NK-92 (cell line): ENCODE measurements around the gene TGFB3.
"Not testable (repeated sequence)": the region's sequence is repeated elsewhere in the genome, so short reads cannot be mapped to it uniquely, and the experiment has no call there.

Source experiments
- DNase-seq: peaks from one replicate; lab custom pipeline; 2025; ENCODE audit not compliant: unreplicated experiment; lab: John Stamatoyannopoulos, UW

TGFB3 gene

DNA sequence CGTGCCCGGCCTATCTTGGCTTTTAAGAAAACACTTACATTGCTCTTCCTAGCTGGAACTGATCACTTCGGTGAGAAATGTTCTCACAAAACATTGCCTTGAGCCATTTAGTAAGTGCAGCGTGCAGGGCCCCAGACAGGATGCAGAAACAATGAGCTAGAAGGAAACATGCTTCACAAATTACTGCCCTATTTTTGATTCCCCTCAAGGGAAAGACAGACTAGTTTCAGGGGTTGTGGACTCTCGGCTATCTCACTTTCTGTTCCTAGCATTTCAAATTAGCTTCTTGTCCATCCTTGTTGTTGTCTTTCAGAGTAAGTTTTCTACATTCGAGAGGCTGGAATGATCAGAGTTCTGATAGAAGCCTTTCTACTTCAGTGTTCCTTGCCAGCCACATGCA, 21.6 kb downstream of the TGFB3 start:
- no peak for DNase-seq

DNA sequence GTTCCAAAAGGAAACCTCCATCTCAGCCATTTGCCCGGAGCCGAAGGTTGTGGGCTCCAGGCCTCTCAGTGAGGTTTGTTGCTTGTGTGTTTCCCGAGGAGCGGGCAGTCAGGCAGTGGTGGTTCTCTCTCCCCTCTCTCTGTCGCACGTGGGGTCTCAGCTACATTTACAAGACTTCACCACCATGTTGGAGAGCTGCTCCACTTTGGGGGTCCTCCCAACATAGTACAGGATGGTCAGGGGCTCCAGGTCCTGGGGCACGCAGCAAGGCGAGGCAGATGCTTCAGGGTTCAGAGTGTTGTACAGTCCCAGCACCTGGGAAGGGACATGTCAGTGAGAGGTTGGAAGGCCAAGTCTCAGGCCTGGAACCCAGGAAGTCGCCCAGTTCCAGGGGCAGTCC, 22.8 kb downstream of the TGFB3 start:
- no peak for DNase-seq

DNA sequence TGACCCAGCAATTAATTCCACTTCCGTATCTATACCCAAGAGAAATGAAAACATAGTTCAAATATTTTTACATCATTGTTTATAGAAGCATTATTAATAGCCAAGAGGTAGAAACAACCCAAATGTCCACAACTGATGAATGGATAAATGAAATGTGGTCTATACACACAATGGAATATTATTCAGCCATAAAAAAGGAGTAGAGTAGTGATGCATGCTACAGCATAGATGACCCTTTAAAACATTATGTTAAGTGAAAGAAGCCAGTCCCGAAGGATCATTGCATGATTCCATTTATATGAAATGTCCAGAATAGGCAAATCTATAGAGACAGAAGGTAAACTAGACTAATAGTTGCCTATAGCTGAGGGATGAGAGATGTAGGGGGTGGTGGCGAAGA, 29.3 kb downstream of the TGFB3 start:
- DNase-seq: no peak

DNA sequence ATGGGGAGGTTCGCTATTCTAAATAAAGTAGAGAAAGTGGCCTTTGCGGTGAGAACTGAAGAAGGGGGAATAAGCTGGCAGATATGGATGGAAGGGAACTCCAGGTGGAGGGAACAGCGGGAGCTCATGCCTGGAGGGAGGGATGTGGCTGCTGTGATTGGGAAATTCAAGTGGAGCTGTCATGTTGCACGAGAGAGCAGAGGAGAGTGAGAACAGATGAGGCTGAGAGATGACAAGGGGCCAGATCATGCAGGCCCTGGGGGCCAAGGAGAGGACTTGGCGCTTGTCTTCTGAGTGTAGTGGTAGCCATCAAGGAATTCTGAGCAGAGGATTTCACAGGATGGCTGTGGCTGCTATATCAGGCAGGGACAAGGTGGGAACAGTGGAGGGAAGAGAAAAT, 35.0 kb downstream of the TGFB3 start:
- no peak for DNase-seq

DNA sequence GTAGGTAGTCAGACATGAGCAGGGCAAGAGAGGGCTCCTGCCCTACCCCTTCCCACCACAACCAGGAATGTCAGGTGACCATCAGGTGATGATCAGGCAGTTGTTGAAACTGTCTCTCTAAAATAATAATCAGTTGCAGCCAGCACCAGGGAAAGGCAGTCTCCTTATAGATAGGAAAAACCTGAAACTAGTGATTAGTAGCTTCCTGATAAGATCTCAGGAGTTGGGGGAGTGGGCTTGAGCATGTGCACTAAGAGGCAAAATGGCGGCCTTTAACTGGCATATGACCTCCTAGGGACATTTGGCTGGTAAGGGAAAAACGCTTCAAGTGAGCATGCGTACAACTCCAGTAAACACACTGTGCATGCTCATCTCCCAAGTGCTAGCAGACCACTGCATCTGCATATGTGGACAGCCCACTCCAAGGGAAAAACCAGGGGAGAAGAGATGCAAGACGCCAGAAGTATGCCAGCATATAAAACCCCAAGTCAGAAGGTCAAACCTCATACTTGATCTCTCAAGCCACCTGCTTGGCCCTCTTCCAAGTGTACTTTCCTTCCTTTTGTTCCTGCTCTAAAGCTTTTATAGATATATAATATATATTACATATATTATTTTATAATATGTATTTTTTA, 37.1 kb downstream of the TGFB3 start:
- DNase-seq: no peak

DNA sequence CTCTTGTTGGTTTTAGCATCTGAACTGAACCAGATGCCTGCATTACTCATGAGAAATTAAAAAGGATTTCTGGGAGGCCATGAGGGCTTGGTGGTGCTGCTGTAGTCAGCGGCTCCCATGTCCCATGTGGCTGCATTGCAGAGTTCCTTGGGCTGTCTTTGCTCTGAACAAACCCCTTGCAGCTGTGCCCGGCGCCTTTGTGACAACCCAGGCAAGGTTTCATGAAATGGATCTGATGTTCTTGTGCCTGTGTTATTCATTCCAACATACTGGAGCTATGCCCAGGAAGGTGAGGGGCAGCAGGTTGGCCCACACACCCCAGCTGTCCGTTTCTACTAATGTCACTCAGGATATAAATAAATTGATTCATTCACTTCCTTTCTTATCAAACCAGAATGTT, 40.8 kb downstream of the TGFB3 start:
- no peak for DNase-seq

DNA sequence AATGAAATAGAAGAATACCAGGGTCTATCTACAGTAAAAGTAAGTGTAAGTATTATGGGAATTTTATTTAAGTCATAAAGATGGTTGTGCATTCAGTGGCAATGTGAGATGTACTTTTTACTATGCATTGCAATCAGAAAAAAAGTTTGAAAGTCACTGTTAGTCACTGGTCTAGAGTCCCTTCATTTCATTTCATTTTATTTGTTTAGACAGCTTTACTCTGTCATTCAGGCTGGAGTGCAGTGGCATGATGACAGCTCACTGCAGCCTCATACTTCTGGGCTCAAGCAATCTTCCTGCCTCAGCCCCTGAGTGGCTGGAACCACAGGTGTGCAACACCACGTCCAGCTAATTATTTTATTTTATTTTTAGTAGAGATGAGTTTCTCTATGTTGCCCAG, 42.6 kb downstream of the TGFB3 start:
- DNase-seq: no peak

DNA sequence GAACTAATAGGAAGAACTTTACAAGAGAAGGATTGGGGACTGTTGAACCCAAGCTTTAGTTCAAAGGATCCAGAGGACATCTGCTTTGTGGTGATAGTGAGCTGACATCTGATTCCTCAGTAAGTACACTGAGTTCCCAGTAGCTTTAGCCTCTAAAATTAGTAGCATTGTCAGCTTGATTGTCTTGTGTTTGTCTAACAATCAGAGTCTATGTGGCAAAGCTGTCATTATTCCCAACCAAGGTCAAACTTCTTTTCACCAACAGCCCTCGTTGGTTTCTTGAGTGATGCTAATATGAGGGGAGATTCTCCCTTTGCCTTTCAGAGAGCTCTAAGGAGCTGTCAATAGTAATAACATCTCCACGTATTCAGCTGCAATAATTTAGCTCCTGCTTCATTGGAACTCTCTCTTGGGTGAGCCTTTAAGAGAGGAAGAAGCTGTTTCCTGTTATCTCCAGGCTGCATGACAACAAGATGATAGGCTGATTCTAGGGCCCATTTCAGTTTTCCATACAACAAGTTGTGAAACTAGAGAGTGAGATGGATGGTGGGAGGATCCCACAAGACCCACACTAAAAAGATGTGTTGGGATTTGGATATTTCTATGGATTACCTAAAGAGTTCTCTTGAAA, 46.7 kb downstream of the TGFB3 start:
- DNase-seq: no peak

DNA sequence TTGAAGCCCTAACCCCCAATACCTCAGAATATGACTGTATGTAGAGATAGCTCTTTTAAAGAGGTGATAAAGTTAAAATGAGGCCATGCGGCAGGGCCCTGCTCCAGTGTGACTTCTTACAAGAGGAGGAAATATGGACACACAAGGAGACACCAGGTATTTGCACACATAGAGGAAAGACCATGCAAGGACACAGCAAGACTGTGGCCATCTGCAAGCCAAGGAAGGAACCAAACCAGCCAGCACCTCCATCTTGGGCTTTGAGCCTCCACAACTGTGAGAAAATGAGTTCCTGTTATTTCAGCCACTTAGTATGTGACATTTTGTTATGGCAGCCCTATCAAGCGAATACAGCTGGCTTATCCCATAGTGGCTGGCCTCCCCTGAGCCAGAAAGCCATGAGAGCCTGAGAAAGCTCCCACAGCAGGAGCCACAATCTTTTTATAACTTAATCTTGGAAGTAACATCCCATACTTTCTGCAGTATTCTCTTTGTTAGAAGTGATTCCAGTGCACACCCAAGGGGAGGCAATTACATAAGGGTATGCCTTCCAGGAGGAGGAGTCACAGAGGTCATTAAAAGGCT, 48.0 kb downstream of the TGFB3 start:
- no peak for DNase-seq

DNA sequence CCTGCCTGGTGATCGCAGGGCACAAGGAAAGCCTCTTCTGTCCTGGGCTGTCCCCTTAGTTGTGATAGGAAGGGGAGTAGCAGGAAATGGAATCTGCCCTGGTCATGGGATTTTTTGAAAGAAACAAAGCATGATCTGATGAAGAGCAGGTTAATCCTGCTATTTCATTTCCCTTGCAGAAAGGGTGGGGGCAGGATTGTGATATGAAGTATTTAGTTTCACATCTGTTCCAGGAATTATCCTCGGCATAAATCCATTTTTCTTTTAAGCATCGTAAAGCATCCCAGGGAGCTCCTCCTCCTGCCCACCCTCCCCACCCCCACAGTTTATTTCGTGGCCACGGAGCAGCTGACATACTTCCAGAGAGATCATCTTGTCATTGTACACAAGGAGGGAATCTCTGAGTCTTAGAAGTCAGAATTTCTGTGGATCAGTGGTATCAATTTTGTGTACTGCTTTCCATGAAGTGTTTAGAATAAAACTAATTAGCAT, 53.1 kb downstream of the TGFB3 start:
- no peak for DNase-seq

DNA sequence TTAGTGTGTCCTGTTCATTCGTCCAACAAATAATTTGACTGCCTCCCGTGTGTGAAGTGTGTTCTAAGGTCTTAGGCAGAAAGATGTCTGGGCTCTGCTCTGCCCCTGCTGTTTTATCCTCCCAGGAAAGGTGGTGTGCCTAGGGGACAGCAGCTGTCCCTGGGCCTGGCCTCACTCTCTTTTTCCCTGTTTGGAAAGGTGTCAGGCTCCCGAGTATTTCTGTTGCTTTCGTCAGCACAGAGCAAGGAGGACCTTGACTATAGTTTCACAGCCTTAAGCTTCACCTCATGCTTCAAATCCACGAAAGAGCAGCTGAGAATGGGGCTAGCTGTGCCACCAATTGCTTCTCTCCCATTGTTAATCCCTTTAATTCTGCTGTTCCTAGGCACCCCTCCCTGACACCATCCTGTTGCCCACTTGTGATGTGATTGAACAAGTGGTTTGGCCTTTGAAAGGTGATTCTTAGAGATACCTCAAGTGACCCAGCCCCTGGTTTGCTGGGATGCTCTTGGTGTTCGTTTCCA, 54.2 kb downstream of the TGFB3 start:
- no peak for DNase-seq

DNA sequence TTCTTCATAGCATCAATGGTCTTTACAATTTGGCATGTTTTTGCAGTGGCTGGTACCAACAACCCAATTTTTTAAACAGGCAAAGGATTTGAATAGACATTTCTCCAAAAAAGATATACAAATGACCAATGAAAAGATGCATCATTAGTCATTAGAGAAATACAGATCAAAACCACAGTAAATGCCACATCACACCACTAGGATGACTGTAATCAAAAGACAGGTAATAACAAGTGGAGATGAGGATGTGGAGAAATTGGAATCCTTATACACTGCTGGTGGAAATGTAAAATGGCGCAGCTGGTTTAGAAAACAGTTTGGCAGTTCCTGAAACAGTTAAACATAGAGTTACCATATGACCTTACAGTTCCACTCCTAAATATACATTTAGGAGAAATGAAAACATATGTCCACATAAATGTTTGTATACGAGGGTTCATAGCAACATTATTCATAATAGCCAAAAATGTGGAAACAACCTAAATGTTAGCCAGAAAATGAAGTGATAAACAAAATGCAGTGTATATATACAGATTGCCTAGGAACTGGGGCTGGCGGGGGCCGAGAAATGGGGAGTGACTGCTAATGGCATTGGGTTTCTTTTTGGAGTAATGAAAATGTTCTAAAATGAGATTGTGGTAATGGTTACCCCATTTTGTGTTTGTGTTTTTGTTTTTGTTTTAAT, 55.2 kb downstream of the TGFB3 start:
- DNase-seq: no peak

DNA sequence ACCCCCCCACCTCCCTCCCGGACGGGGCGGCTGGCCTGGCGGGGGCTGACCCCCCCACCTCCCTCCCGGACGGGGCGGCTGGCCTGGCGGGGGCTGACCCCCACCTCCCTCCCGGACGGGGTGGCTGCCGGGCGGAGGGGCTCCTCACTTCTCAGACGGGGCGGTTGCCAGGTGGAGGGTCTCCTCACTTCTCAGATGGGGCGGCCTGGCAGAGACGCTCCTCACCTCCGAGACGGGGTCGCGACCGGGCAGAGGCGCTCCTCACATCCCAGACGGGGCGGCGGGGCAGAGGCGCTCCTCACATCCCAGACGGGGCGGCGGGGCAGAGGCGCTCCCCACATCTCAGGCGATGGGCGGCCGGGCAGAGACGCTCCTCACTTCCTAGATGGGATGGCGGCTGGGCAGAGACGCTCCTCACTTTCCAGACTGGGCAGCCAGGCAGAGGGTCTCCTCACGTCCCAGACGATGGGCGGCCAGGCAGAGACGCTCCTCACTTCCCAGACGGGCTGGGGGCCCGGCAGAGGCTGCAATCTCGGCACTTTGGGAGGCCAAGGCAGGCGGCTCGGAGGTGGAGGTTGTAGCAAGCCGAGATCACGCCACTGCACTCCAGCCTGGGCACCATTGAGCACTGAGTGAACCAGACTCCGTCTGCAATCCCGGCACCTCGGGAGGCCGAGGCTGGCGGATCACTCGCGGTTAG, 56.5 kb downstream of the TGFB3 start:
- not testable (repeated sequence) for DNase-seq

DNA sequence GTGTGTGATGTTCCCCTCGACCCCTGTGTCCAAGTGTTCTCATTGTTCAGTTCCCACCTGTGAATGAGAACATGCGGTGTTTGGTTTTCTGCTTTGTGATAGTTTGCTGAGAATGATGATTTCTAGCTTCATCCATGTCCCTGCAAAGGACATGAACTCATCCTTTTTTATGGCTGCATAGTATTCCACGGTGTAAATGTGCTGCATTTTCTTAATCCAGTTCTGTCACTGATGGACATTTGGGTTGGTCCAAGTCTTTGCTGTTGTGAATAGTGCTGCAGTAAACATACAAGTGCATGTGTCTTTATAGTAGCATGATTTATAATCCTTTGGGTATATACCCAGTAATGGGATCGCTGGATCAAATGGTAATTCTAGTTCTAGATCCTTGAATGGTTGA, 61.4 kb downstream of the TGFB3 start:
- DNase-seq: not testable (repeated sequence)

DNA sequence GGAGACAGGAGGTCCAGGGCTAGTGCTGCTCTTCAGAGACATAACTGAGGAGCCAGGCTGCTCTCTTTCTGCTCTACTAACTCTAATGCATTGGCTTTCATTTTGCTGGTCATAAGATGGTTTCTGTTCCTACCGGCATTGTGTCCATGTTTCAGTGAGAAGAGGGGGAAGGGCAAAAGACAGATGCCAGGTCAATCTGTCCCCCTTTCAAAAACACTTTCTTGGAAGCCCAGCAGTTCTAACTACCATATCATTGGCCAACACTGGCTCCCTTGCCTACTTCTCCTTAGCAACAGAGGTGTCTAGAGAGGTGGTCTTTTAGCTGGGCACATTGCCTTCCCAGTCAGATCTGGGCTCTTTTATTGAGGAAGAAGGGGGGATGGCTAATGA, 63.9 kb downstream of the TGFB3 start:
- no peak for DNase-seq

DNA sequence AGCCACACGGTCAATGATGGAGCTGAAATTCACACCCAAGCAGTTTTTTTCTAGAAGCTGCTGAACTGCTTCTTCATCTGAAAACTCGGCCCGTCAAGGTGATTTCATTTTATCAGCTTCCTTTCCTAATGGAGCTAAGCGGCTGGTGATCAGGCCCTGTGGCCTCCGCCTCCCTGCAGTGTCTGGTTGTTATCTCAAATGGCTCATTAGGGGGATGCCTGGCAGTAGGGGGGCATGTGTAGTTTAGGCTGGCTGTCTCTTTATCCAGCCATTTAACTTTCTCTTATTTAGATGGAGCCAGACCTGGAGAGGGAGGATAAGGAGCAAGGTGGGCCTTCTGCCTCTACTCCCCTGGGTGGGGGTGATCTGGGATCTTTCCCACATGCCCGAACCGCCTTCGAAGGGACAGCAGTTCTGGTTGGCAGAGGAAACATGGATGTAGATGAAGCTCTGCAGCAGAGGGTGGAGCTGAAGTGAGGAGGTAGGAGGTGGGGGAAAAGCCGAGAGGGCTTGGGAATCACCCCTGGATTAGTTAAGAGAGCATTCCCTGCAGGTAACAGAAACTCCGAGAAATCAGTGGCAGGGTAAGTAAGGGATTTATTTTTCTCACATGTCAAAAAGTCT, 64.4 kb downstream of the TGFB3 start:
- DNase-seq: no peak

DNA sequence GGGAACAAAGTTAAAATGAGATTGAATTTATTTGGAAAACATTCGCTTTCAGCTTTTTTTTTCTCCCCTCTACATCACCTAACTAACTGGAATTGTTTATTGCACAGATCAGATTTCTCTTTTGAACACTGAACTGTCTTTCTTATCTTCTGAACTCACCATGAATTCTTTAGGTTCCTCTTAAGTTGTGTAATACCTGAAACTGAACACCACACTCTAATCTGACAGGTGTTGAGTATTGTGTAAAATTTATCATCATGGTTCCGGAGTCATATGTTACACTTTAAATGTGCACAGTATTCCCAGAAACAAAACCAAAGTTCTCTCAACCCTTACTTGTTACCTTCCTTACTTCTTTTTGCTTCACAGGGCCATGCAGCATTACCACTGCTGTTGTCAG, 66.8 kb downstream of the TGFB3 start:
- no peak for DNase-seq

DNA sequence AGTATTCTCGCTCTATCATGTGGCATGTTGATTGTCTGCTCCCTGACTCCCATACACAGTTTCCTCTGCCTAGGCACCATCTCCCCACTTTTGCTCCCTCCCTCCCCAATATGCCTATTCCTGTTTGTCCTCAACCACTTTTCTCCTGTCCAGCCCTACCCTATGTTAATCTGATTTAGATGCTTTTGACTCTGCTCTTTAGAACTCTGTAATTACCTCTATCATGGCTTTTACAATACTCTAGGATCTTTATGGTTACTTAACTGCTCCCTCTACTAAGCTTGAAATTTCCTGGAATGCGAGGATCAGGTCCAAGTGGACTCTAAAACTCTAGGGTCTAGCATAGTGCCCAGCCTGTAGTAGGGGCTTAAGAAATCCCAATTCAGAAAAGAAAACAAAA, 68.6 kb downstream of the TGFB3 start:
- DNase-seq: no peak

DNA sequence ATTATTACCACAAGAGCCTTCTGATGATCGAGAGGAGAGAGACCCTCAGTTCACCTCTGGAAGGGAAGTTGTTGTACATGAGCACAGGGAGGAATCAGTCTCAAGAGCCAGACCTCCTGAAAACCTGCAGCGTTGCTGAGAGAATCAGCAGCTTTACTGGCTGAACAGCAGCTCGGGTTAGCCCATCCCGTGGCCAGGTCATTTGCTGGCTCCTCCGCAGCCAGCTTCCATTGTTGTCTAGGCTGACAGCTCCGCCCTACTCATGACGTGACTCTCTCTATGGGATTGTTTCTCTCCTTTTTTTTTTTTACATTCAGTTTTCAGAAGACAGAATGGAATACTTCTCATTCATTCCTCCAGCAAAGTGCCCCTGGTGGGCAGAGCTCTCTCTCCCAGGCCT, 69.9 kb downstream of the TGFB3 start:
- DNase-seq: no peak

DNA sequence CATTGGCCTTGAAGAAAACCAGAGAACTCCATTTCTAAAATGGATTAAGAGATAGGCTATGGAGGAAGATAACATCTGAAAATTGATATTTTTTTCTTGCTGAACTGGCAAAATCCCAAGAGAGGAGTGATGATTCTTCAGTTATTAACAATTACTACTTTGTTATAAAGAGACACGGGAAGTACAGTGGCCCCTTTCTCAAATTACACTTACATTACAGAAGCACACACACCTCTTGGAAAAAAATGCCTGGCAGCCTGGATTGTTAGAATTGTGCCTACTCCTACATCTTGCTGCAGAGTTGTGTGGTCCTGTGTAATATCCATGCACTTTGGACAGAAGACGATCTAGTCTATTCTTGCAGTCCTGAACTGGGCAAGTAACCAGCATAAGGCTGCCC, 71.7 kb downstream of the TGFB3 start:
- no peak for DNase-seq

DNA sequence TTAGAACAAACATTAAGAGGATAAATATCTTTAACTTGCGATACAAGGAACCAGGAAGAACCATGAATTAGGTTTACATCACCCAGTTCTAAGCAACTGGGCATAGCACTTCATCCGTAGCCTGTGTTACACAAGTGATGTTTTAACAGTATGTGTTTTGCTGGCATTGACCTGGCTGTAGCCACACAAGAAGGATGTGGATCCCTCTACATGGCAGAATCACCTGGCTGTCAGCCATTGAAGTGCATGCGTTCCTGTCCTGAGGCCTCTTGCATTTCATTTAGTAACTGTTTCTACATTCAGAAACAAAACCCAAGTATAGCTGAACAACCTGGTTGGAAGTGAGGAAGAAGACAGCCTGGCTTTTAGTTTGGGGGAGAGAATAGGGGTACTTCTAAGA, 72.2 kb downstream of the TGFB3 start:
- no peak for DNase-seq
